ENCODE data around the gene ACTR5.

DNA sequence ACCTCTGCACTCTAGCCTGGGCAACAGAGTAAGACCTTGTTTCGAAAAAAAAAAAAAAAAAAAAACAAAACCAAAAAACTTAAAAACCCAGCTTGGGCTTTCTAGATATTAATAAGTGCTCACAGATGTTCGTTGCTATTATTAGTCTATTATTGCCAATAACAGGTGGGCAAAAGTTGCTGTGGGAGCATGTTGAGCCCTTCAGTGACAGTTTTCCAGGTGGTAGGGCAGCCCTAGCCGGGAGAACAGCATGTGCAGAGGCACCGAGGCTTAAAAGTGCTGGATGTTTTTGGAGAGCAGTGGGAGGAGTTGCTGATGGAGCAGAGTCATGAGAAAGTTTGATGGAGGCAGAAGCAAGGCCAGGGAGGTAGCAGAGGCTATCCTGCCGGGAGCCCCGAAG lies 61.7 kb downstream of the ACTR5 start:
- TF ChIP-seq CTCF (IDR thresholded peaks at IDR 0.05) (no peak), POLR2A (IDR thresholded peaks at IDR 0.05) (no peak), POLR2AphosphoS5 (IDR thresholded peaks at IDR 0.05) (no peak), EP300 (IDR thresholded peaks at IDR 0.05) (no peak)

All from gastroesophageal sphincter (tissue), 3 donors.